ENCODE data around the gene DENND6A. TPM values are rescaled to one million over a fixed set of nuclear protein-coding genes. Genes with fewer than 3 reads are reported as not detected.

Gene DENND6A
- total and polyA plus RNA-seq, 2 of the 13 experiments (the other 11 are each of a cell fraction or from before 2014, with no cell fraction given): 9.4 to 11.1 TPM

- TF ChIP-seq ZNF740 (CRISPR knock-in tag; IDR thresholded peaks at IDR 0.05): no peak
- peak; percentile 73 for TF ChIP-seq ZNF451 (CRISPR knock-in tag; IDR thresholded peaks at IDR 0.05)
- TF ChIP-seq ZNF121 (CRISPR knock-in tag; IDR thresholded peaks at IDR 0.05): 0 out of 2 replicates have a peak, but pooled peaks have one; percentile 48
- peak; percentile 69 for TF ChIP-seq CTCF (CRISPR knock-in tag; IDR thresholded peaks at IDR 0.05)
- no peak for TF ChIP-seq PTBP1 (IDR thresholded peaks at IDR 0.05; ENCODE audit: low read depth, low read length, poor library complexity, severe bottlenecking)
- TF ChIP-seq SRY (CRISPR knock-in tag; IDR thresholded peaks at IDR 0.05): peak; percentile 81; the same call in 1 of the 2 replicates
- 0 out of 2 replicates have a peak, but pooled peaks have one; percentile 79 for TF ChIP-seq ZMAT3 (CRISPR knock-in tag; conservative IDR thresholded peaks at IDR 0.05)
- TF ChIP-seq, protein P1, sequence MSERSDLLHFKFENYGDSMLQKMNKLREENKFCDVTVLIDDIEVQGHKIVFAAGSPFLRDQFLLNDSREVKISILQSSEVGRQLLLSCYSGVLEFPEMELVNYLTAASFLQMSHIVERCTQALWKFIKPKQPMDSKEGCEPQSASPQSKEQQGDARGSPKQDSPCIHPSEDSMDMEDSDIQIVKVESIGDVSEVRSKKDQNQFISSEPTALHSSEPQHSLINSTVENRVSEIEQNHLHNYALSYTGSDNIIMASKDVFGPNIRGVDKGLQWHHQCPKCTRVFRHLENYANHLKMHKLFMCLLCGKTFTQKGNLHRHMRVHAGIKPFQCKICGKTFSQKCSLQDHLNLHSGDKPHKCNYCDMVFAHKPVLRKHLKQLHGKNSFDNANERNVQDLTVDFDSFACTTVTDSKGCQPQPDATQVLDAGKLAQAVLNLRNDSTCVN (CRISPR knock-in tag; IDR thresholded peaks at IDR 0.05; ENCODE audit: borderline replicate concordance): no peak; the same call in 1 of the 2 replicates
- TF ChIP-seq ZNF343 (CRISPR knock-in tag; IDR thresholded peaks at IDR 0.05): no peak
- no peak; the same call in 1 of the 2 replicates for TF ChIP-seq ZZZ3 (CRISPR knock-in tag; IDR thresholded peaks at IDR 0.05; ENCODE audit: borderline replicate concordance)
- TF ChIP-seq, protein P2, sequence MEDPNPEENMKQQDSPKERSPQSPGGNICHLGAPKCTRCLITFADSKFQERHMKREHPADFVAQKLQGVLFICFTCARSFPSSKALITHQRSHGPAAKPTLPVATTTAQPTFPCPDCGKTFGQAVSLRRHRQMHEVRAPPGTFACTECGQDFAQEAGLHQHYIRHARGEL (CRISPR knock-in tag; IDR thresholded peaks at IDR 0.05): no peak
- peak; percentile 95 for TF ChIP-seq YEATS2 (CRISPR knock-in tag; IDR thresholded peaks at IDR 0.05; ENCODE audit: borderline replicate concordance)
- TF ChIP-seq, protein P3, sequence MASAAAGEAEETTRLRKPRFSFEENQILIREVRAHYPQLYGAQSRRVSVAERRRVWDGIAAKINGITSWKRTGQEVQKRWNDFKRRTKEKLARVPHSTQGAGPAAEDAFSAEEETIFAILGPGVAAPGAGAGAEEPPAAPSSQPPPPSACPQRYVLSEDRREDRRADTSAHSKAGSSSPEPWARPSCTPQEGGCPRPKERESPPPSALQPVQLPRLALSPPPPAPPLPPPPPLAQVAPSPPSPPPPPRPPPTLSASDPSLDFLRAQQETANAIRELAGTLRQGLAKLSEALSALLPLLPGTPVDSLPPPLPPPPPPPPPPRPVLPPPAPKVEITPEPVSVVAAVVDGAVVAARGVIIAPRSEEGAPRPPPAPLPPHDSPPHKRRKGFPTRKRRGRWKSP (CRISPR knock-in tag; IDR thresholded peaks at IDR 0.05): peak; percentile 4
- peak; percentile 96 for TF ChIP-seq ZNF281 (CRISPR knock-in tag; IDR thresholded peaks at IDR 0.05; ENCODE audit: borderline replicate concordance)
- no peak for TF ChIP-seq ZNF703 (CRISPR knock-in tag; IDR thresholded peaks at IDR 0.05; ENCODE audit: borderline replicate concordance)
- no peak; the same call in 1 of the 2 replicates for TF ChIP-seq ELK4 (CRISPR knock-in tag; IDR thresholded peaks at IDR 0.05; ENCODE audit: borderline replicate concordance)
- TF ChIP-seq ZNF101 (CRISPR knock-in tag; IDR thresholded peaks at IDR 0.05; ENCODE audit: borderline replicate concordance, low read depth): peak; percentile 82; the same call in 1 of the 2 replicates
- peak; percentile 19; the same call in 1 of the 2 replicates for TF ChIP-seq ZBTB8A (CRISPR knock-in tag; IDR thresholded peaks at IDR 0.05; ENCODE audit: borderline replicate concordance, low read depth)
Observed at GRCh38 chr3:57597127-57597923, 95.6 kb downstream of the DENND6A start, which contains the start of gene ARF4 (continued).
